Mucosa of gallbladder (tissue), 1 donor: Measurements from ENCODE around the gene UTF1. TPM values are rescaled to one million over a fixed set of nuclear protein-coding genes. Genes with fewer than 3 reads are reported as not detected.

ENCODE experiments used
- DNase-seq: peaks from one replicate; pipeline ENCODE4 v3.0.0-alpha.2; 2020; ENCODE audit warnings: low spot score
- total RNA-seq: library from RNA; stranded (reverse); gene quantifications from one replicate; pipeline ENCODE4 v1.2.1, GENCODE V29; 2021
- donor health status: DM: no; HTN: no; CAD: no.

UTF1 gene
- total RNA-seq, 1 donor from 2014 or later, result not detected

GRCh38 chr10:133278577-133279265, 48.7 kb downstream of the UTF1 start:
- peak; percentile 76 for DNase-seq

- DNase-seq, result no peak
Observed at GRCh38 chr10:133279326-133280226, 49.6 kb downstream of the UTF1 start.

- no peak for DNase-seq
Observed at GRCh38 chr10:133280391-133281059, 50.5 kb downstream of the UTF1 start.

GRCh38 chr10:133281084-133281483, 51.1 kb downstream of the UTF1 start:
- DNase-seq, result no peak

Other genes with a start within 250 kb of the UTF1 start
- not detected for gene ADGRA1, start 142.3 kb upstream of the UTF1 start, total RNA-seq
- 5.2 TPM for gene KNDC1, start 70.0 kb upstream of the UTF1 start, total RNA-seq
- gene VENTX, start 7.6 kb downstream of the UTF1 start, total RNA-seq, result 2.7 TPM
- gene ADAM8, start 46.7 kb downstream of the UTF1 start, total RNA-seq, result 12.7 TPM
- gene TUBGCP2, start 78.7 kb downstream of the UTF1 start, total RNA-seq, result 56.9 TPM
- 35.9 TPM for gene ZNF511, start 78.7 kb downstream of the UTF1 start, total RNA-seq
- gene CALY, start 106.7 kb downstream of the UTF1 start, total RNA-seq, result 0.92 TPM
- gene PRAP1, start 117.2 kb downstream of the UTF1 start, total RNA-seq, result 4.8 TPM
- 13.0 TPM for gene FUOM, start 127.8 kb downstream of the UTF1 start, total RNA-seq
- gene ECHS1, start 143.1 kb downstream of the UTF1 start, total RNA-seq, result 122 TPM
- gene PAOX, start 149.0 kb downstream of the UTF1 start, total RNA-seq, result 9.4 TPM
- gene MTG1, start 163.9 kb downstream of the UTF1 start, total RNA-seq, result 50.6 TPM
- not detected for gene SPRN, start 194.4 kb downstream of the UTF1 start, total RNA-seq
- 3.6 TPM for gene SCART1, start 223.7 kb downstream of the UTF1 start, total RNA-seq